T-helper 22 cell (primary cell): Measurements from ENCODE around the gene PLEKHA6.

Experiments
- DNase-seq: peaks from one replicate; pipeline ENCODE4 v3.0.0-alpha.2; 2020; ENCODE audit warnings: low read depth

PLEKHA6 gene

DNA sequence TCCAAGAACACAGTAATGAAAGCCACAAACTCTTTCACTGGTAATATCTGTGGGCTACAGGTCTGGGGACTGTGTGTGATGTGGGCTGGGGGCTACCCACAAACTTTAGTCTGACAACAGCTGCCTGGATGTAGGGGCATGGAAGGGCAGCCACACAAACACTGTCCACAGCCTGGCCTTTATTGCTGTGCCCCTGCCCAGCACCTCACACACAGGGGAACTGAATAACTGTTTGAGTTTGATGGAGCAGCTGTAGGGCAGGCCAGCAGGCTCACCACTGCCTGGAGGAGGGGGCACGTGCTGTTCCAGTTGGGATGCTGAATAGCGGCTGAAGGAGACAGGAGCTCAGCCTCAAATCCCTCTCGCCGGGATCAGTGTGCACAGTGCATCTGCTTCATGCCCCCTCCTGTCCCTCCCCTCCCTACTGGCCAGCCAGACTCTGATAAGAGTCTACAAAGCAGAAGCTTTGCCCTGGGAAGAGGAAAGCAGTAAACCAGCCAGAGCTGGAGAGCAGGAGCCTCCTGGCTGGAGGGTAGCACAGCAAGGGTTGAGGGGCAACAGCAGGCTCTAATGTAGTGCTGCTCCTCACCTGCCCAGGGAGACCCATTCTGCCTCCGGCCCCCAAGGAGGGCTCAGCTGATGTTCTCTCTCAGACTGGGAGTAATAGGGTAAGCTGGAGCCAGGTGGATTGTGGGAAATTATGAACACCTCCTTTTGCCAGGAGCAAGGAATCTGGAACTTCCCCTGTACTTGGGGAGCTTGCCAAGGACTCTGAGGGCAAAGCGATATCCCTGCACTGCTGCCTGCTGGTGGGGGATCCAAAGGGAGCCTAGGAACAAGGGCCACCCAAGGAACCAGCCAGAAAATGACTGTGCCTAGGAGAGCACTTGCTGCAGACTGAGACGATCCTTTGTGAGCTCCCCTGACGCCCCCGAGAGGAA lies 75.7 kb downstream of the PLEKHA6 start:
- DNase-seq, result no peak

DNA sequence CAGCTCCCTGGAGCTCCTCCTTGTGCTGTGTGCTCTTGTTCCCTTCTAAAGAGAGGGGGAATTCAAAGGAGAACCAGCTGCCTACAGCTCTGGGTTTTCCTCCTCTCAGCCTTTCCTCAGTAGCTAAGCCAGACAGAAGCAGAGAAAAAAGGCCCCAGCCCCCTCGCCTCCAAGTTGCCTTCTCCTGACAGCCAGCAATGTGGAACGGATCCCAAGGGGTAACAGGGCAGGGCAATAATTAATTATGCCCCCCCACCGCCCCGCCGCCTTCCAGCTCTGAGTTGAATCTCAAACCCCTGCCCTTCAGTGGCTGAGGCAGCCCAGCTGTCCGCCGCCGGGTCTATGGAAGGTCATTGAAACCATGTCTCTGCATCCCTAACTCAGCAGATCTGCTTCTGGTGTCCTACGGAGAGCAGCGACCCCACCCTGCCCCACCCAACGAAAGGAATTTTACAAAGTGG lies 76.9 kb downstream of the PLEKHA6 start:
- DNase-seq, result no peak

DNA sequence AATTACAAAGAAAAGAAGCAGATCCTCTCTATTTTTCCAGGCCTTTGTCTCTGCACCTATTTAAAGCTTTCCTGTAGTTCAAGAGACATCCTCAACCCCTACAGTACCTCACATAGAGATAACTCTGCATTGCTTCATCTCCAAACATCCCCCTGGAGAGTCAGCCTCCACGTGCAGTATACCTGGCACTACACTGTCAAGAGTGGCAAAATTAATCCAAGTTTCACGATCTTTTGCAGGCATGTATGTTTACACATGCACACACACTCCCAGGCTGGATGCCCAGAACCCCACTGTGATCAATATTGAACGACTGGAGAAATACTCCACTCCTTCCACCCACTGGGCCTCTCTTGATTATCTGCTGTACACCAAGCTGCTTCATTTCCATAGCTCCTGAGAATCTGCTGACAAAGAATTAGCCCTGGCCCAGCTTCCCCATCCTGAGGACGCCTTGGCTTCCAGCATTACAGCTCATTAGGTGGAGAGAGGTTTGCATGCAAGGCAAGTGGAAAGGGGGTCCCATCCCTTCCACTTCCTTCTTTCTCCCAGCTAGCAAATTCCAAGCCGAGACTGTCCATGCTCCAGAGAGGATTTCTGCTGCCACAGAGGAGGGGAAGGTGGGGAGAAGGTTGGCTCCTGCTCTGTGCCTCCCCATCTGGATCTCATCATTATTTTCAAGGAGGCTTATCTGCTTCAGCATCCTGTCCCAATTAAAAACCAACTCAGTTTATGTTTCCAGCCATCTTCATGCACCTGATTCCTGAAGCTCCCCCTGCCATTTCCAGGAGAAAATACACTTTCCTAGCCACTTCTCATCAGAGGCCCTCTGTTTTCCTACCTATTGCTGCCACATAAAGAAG lies 79.4 kb downstream of the PLEKHA6 start:
- DNase-seq, result no peak

DNA sequence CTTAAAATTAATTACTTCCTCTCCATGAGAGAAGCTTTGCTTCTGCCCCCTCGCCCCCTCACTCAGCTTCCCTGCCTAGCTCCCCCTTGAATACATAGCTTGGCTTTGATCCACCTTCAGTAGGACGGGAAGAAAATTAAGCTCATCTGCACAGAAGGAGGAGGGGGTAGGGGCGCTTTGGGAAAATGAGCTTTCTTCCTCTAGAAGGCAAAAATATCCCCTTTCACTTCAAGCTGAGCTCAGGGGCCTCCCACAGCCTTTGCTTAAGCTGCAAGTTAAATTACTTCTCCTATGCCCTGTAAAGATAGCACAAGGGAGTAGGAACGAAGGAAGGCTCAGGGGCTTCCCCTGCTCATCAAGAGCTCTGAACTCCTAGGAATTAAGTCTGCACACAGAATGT lies 80.8 kb downstream of the PLEKHA6 start:
- no peak for DNase-seq

DNA sequence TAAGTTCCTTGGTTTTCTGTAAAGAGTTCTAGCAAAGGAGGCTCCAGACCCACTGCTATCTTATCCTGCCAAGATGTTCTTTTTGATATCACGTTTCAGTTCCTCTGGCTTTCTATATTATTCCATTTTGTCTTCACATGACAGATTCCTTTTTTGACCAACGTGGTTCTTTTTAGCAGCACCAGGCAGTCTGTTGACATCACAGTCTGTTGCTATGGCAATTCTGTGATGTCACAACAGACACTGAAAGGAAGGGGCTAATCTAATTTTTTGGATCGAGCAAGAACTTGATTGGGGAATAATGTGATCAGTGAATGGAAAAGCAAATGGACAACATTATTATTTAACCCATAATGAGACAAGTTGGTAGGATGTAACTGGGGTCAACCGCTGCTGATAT lies 81.5 kb downstream of the PLEKHA6 start:
- no peak for DNase-seq

DNA sequence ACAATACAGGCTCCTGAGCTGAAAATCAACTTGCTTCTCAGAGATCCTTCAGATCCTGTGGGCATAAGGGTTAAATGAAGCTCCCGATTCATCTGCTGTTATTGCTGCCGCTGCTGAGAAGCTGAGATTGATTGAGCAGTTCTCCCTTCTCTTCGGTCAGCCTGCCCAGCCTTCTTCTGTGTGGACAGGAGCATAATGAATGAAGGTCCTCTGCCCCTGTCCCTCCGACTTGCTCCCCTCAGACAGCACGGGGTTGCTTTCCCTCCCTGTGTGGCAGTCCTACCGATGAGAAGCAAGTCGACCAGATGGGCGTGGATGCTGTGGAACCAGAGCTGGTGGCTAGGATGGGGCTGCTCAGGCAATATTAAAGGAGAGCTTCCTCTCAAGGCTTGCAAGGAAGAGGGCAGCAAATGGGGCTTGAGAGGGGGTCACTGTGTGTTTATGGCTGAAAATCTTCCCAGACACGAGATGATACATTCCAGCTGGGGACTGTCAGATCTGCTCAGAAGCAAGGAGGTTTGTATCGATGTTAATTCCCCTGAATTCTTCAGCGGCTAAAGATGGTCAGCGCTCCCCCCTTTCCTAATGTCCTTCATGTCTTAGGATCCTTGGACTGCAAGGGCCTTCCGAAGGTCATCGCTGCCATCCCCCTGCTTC lies 82.0 kb downstream of the PLEKHA6 start:
- DNase-seq, result no peak

DNA sequence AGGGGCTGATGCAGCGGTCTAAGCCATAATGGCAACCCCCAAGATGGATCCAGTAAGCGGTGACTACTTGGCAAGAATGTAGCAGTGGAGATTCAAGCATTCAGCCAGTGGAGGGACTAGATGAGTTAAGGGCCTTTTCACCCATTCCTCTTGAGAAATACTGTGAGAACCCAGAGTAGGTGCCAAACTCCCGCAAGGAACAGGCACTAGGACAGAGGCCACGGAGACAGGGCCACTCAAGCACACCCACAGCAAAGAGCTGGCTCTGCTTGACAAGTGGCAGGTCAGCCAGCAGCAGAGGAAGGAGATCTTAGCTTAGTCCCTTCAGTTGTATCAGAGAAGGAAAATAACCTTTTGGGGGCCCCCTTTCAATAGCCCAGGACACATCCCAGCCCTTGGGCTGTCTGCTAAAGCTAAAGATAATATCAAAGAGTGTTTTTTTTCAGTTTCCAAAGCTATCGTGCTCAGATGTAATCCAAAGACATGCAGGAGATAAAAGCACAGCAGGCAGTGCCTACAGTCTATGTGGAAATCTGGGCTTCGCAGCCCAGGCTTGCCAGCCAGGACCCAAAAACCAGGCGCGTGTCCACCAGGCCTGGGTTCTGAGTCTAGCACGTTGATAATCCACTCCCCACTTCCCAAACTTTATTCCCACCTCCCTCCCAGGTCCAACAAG lies 83.9 kb downstream of the PLEKHA6 start:
- DNase-seq, result no peak

DNA sequence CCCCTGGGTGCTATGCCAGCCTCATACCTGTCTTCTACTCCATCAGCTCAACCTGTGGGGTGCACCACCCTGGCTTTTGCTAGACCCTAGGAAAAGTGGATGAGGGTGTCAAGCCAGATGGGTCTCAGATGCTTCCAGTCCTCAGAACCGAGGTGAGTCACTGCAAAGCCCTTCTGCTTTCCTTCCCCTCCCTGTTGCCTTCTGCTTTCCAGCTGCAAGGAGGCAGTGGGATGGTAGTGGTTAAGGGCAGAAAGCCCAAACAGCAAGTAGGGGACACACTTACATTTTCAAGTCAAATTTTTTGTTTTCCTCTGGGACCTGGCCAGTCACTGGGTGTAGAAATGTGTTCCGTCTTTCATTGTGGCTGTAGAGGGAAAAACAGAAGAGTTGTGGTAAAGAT lies 85.3 kb downstream of the PLEKHA6 start:
- DNase-seq, result no peak

DNA sequence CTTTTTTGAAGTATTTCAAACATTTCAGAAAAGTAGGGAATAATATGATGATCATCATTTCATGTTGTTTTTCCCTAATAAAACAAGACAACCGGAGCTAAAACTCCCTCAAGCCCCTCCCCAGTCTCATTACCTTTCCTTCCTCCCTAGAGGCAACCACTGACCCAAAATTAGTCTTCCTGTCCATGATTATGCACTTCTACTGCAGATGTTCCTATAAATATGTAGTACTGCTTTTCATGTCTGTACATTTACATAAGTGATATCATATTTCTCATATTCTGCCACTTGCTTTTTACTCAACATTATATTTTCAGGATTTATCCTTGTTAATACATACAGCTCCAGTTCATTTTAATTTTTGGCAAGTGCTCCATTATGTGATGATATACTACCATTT lies 87.2 kb downstream of the PLEKHA6 start:
- DNase-seq, result no peak

DNA sequence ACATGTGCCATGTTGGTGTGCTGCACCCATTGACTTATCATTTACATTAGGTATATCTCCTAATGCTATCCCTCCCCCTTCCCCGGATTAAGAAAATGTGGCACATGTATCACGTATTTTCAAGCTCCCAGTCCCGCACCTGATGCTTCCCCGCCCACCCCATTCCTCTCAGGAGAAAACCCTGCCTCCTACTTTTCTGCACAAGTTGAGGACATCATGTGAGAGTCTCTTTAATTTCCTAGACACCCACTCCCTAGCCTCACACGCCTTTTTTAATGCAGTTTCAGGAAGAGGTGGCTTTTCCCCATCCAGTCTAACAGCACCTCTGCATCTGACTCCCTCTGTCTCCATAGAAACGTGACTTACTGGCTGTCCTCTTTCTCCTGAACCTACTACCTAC lies 87.8 kb downstream of the PLEKHA6 start:
- DNase-seq, result no peak

DNA sequence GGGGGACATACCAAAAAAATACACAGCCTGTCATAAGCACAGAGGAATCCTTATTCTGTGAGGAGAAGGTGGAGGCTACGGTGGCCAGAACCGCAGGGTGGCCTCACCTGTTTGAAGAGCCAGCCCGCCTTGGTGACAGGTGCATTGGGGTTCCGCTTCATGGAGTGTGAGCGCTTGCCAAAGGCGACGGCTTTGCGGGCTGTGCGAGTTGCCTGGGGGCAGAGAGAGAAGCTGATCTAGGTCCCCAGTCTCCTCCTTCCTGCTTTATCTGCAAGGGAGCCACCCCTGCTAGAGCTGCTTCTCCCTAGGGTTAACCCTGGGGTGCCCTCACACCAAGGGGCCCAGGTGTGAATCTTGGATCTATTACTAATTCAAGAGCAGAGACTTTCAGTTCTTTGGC lies 91.6 kb downstream of the PLEKHA6 start:
- no peak for DNase-seq

DNA sequence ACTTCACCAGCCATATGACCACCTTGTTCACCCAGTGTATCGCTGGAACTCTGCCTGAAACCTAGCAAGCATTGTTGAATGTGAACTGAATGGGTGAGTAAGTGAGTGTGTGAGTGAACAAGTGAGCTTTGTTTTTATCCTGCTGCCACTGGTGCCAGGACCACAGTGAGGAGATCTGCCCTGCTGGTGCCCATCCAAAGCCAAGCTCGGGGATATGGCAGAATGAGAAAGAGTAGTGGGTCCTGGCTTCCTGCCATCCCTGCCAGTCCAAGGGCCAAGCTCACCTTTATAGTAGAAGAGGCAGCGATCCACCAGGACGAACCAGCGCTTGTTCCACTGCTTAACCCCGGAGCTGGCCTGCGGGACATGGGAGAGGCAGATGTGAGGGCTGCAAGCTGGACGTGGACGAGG lies 92.5 kb downstream of the PLEKHA6 start:
- DNase-seq, result no peak

DNA sequence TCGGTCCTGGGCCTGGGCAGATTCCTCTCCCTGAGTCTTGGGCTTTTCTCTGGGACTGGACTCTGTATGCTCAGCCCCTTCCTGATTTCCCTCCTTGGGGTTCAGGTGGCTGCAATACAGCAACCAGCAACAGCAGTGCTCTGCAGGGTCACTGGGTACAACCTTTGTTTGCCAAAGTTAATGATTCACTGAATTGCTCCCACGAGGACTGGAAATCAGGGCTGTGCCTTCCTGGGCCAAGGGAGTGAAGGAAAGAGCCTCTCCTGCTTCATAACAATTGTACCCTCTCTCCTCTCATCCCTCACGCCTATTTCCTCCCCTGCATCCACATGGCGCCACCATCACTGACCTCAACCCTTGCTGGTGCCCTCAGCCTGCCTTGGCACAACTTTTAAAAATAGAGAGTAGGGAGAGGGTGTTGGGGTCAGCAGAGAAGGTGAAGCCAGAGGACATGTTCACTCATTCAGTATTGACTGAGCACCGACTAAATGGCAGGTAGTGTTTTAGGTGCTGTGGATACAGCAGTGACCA lies 93.2 kb downstream of the PLEKHA6 start:
- DNase-seq, result no peak

DNA sequence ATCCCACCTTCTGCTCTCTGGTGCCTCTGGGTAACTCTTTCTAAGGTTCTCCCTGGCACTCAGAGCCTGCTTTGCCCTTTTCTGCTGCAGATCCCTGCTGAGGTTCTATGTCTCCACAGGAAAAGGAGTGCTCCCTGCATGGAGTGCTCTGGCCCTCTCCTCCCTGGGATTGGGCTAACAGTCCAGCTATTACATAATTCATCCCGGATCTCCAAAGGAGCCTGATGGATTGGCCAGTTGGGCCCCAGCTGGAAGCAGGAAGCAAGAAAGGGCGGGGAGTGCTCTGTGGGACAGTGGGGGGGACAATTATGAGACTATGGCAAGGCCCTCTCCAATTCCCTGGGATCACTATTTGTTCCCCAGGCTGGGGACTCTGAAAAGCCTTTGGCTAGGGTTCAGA lies 94.1 kb downstream of the PLEKHA6 start:
- no peak for DNase-seq

DNA sequence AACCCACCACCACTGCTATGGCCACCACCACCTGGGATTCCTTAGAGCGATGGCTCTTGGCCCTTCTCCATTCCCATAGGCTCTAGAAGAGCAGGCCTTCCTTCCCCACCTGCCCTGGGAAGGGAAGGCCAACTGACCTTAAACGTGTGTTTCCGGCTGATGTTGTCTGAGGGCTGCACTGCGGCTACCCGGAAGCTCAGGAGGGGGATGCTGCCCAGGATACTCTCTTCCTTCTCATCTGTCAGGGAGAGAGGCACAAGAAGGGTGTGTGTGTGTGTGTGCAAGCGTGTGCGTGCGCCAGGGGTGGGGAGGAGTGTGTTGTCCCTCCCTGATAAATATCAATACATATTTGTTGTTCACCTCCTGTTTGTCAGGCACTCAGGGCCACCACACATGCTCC lies 94.9 kb downstream of the PLEKHA6 start:
- no peak for DNase-seq

DNA sequence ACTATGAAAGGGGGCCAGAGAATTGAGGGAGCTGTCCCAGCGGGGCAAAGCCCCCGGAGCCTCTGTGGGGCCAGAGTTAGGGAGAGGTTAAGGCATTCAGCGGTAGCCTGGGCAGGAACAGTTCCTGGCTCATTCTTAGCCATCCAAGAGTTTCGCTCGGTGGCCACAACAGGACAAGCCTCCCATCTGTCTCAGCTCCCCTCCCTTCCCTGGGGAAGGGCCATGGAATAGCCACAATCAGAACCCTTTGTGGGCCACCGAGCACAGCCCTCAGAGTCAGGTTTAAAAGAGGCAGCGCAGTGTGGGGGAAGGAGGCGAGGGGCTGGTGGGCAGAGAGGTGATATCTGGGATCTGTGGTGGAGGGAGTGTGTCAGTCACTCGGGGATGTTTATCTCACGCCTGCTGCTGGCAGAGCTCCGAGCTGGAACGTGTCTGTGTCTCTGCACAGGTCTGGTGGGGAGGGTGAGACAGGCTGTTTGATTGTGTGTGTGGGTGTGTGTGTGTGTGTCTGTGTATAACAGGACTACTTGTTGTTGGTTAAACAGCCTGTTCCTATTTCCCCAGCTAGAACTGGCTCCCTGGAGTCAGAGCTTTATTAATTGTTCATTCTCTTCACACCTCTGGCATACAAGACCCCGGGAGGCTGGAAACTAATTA lies 96.3 kb downstream of the PLEKHA6 start:
- DNase-seq, result no peak

DNA sequence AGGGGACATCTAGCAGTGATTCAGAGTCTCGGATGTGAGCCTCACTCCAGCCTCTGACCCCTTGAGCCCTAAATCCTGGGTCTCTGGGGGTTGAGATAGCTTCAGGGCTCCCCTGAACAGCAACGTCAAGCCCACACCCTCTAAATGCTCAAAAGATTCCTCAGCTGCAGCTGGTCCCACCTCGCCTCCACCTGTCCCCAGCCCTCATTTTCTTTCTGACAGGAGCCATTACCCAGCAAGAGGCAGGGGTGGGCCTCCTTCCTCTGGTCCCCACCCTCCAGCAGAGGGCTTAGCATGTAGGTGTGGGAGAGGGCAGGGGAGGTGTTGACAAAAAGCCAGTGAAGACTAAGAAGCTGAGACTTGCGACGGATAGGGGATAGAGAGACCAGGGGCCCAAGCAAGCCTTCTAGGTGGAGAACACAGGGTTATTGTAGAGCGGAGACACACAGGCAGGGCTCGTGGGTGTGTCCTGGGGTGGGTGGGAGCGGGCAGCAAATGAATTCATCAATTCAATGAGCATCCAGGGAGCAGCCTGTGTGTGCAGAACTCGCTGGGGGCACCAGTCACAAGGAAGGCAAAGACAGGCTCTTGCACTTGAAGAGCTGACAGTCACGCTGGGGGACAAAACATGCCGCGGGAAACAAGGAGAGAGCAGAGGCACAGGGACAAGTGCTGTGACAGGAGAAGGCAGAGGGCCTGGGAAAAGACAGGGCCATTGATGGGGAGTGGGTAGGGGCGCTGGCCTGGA lies 97.0 kb downstream of the PLEKHA6 start:
- no peak for DNase-seq

DNA sequence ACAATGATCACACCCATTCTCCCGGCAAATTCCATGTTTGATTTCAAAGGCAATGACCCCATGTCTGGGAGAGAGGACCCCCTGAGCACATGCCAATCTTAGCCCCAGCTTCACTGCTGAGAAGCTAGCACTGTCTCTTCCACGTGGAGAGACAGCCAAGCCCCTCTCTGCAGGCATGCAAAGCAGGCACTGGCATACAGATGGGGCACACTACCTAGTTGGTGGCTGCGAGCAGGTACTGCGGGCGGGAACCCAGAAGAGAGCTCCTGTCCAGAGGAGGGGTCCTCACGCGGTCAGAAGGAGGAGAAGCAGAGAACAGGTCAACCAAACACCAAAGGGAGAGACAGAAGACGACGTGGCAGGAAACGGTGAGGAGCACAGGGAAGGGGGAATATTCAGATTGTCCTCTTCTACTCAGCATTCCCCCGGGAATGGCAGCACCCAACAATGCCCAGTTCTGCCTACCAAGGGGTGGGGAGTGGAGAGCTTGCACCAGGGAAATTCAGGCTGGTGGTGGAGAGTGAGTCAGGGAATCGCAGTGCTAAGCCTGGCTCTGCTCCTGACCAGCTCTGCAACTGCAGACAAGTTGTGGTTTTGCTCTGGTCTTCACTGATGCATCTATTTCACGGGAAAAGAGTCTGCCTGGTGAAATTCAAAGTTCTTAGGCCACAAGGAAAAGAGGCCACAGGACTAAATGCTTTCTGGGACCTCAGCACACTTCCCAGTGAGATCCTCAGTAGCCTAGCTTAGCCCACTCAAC lies 97.8 kb downstream of the PLEKHA6 start:
- no peak for DNase-seq

DNA sequence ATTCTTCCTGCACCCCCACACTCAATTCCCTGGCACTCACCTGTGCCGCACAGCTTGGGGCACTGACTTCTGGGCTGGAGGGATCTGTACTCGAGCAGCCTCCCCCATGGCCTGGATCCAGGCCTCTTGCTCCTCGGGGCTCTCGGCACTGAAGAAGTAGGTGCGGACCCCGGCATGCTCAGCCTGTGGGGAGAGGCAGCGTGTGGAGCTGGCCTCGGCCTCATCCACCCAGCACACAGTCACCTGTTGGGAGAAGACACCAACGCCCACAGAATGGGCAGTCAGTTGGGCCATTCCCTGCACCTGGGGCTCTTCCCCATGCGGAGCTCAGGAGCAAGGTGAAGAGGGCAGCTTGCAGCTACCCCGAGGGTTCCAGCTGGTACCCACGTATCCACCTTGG lies 98.5 kb downstream of the PLEKHA6 start:
- no peak for DNase-seq
